ENCODE results near the gene NARS2.
"Not testable (repeated sequence)": the region's sequence is repeated elsewhere in the genome, so short reads cannot be mapped to it uniquely, and the experiment has no call there.

The NARS2 gene

DNA sequence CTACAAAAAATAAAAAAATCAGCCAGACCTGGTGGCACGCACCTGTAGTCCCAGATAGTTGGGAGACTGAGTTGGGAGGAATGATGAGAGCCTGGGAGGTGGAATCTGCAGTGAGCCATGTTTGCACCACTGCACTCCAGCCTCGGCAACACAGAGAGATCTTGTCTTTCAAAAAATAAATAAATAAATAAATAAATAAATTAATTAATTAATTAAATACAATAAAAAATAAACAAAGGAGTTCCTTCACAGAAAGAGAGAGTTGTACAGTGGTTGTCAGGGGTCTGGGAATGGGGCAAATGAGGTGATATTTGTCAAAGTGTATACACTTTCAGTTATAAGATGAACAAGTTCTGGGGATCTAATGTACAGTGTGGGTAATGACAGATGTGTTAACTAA is 107.3 kb downstream of the NARS2 start:
- Histone ChIP-seq H3K4me3 (ENCODE audit: low read depth, low read length) (no peak overlapping the region), H3K9me3 (no peaks in the 10 kb centered on the region), H3K4me1 (no peaks in the 10 kb centered on the region; the same call in 1 of the 2 replicates), H3K27me3 (no peaks in the 10 kb centered on the region), H3K36me3 (peaks cover 32% of the 10 kb centered on the region)
- TF ChIP-seq, protein P1, sequence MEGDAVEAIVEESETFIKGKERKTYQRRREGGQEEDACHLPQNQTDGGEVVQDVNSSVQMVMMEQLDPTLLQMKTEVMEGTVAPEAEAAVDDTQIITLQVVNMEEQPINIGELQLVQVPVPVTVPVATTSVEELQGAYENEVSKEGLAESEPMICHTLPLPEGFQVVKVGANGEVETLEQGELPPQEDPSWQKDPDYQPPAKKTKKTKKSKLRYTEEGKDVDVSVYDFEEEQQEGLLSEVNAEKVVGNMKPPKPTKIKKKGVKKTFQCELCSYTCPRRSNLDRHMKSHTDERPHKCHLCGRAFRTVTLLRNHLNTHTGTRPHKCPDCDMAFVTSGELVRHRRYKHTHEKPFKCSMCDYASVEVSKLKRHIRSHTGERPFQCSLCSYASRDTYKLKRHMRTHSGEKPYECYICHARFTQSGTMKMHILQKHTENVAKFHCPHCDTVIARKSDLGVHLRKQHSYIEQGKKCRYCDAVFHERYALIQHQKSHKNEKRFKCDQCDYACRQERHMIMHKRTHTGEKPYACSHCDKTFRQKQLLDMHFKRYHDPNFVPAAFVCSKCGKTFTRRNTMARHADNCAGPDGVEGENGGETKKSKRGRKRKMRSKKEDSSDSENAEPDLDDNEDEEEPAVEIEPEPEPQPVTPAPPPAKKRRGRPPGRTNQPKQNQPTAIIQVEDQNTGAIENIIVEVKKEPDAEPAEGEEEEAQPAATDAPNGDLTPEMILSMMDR (IDR thresholded peaks at IDR 0.05; ENCODE audit: low read depth, low read length): no peak
- DNase-seq: no peak

DNA sequence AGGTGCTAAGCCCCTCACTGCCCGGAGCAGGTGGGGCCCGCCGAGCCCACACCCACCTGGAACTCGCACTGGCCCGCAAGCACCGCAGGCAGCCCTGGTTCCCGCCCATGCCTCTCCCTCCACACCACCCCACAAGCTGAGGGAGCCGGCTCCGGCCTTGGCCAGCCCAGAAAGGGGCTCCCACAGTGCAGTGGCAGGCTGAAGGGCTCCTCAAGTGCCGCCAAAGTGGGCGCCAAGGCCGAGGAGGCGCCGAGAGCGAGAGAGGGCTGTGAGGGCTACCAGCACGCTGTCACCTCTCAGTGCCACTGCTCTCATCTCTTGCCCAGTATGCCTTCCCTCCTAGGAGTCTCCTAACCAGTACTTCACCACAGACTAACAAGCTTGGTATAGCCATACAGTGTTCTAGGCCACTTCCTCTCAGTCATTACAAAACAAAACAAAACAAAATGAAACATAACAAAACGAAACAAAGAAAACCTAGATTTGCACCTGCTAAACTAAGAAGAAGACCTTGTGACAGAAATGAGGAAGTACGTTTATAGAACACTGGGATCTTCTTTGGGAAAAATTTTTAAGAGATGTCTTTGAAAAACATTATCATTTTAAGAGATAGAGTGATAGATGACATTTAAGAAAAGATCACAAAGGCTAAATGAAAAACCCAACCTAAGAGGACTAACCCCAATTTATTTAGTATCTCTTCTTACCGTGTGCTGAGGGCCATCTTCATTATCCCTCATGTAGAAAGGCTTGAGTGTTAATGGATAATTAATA is 109.3 kb downstream of the NARS2 start:
- no peak for DNase-seq
- H3K4me1 ChIP-seq: no peaks in the 10 kb centered on the region; the same call in 1 of the 2 replicates
- H3K27me3 ChIP-seq: no peaks in the 10 kb centered on the region
- no peaks in the 10 kb centered on the region for H3K9me3 ChIP-seq
- peaks cover 42% of the 10 kb centered on the region for H3K36me3 ChIP-seq
- TF ChIP-seq, protein P1 (IDR thresholded peaks at IDR 0.05; ENCODE audit: low read depth, low read length): no peak
- no peak overlapping the region for H3K4me3 ChIP-seq (ENCODE audit: low read depth, low read length)

DNA sequence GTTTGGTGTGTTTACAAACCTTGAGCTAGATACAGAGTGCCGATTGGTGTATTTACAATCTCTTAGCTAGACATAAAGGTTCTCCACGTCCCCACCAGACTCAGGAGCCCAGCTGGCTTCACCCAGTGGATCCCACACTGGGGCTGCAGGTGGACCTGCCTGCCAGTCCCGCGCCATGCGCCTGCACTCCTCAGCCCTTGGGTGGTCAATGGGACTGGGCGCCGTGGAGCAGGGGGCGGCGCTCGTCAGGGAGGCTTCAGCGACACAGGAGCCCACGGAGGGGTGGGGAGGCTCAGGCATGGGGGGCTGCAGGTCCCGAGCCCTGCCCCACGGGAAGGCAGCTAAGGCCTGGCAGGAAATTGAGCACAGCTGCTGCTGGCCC is 109.9 kb downstream of the NARS2 start:
- H3K4me1 ChIP-seq; DNase-seq; H3K27me3 ChIP-seq; H3K9me3 ChIP-seq; H3K4me3 ChIP-seq (ENCODE audit: low read depth, low read length): not testable (repeated sequence)
- peaks cover 44% of the 10 kb centered on the region for H3K36me3 ChIP-seq

DNA sequence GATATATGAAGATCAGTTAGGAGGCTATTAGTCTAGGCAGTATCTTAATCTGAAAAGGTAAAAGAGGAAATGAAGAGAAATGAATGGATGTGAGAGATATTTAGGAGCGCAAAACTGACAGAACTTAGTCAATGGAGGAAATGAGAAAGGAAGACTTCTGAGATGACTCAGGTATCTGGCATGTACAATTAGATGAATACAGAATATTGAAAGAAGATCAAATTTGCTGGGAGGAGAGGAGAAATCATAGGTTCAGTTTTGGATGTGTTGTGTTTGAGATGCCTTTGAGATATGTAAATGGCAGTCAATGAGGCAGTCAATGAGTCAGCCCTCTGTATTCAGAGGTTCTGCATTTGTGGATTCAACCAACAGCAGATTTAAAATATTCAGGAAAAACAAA is 114.2 kb downstream of the NARS2 start:
- Histone ChIP-seq H3K9me3 (no peaks in the 10 kb centered on the region), H3K36me3 (peaks cover 62% of the 10 kb centered on the region), H3K4me1 (peaks cover 5% of the 10 kb centered on the region; the same call in 1 of the 2 replicates), H3K27me3 (no peaks in the 10 kb centered on the region), H3K4me3 (ENCODE audit: low read depth, low read length) (no peak overlapping the region)
- DNase-seq: no peak
- TF ChIP-seq, protein P1 (IDR thresholded peaks at IDR 0.05; ENCODE audit: low read depth, low read length): no peak

DNA sequence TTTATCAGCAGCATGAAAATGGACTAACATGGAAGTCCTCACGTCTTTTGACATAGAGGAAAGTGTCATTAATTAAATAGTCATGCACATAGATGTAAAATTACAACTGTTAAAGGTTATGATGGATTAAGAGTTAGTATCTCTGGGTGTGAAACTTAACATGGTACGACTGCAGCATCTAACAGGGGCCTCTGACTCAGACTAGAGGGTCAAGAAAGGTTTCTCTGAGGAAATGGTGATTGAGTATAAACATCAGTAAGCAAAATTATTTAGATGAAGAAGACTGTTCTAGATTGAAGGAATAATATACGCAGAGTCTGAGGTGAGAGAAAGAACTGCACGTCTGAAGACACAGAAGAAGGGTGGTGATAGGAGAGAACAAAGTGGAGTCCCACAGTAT is 114.9 kb downstream of the NARS2 start:
- peaks cover 5% of the 10 kb centered on the region; the same call in 1 of the 2 replicates for H3K4me1 ChIP-seq
- H3K9me3 ChIP-seq: no peaks in the 10 kb centered on the region
- no peaks in the 10 kb centered on the region for H3K27me3 ChIP-seq
- H3K4me3 ChIP-seq (ENCODE audit: low read depth, low read length): no peak overlapping the region
- DNase-seq: no peak
- peaks cover 55% of the 10 kb centered on the region for H3K36me3 ChIP-seq
- TF ChIP-seq, protein P1 (IDR thresholded peaks at IDR 0.05; ENCODE audit: low read depth, low read length): no peak

DNA sequence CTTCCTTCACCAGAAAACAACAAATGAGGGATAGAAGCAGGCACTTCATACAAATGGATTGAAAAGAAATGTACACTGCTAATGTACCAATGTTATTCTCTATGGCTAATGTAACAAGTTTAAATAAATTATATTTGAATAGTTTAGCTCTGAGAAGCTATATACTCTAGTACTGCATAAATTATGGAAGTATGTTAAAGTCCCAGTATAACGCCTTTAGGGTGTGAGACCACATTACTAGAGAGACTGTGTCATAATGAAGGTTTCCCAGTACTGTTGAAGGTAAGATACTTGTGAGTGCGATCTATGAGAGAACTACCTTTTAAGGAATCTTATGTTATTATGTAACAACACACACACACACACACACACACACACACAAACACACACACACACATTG is 117.2 kb downstream of the NARS2 start:
- TF ChIP-seq, protein P1 (IDR thresholded peaks at IDR 0.05; ENCODE audit: low read depth, low read length): no peak
- DNase-seq: no peak
- H3K4me1 ChIP-seq: peaks cover 5% of the 10 kb centered on the region; the same call in 1 of the 2 replicates
- H3K9me3 ChIP-seq: no peaks in the 10 kb centered on the region
- H3K36me3 ChIP-seq: peaks cover 46% of the 10 kb centered on the region
- H3K4me3 ChIP-seq (ENCODE audit: low read depth, low read length): no peak overlapping the region
- no peaks in the 10 kb centered on the region for H3K27me3 ChIP-seq

All from BE2C (cell line).